Natural killer cell (primary cell): ENCODE results near the gene EXOSC1. TPM values are rescaled to one million over a fixed set of nuclear protein-coding genes. Genes with fewer than 3 reads are reported as not detected.

Experiments
- ATAC-seq, 3 donors: fragments of 150-1000 bp in 2 of 3; fragments of 200-7000 bp in 1 of 3; cut with Tn5 transposase; 1 replicate in 1 of 3; 2 replicates in 2 of 3; pipeline ENCODE4 v1.10.0; 2021; ENCODE audit warnings: mild to moderate bottlenecking in 2 of 3, moderate library complexity in 2 of 3
- DNase-seq, 2 donors: peaks; one replicate each; pipeline versions ENCODE4 v3.0.0 to v3.0.0-alpha.2; 2013 to 2021; ENCODE audit warnings: mixed read lengths in 1 of 2
- H3K27ac ChIP-seq: one replicate; pipeline ENCODE4 v1.5.1; 2013; ENCODE audit warnings: mild to moderate bottlenecking, low read length
- H3K27me3 ChIP-seq: one replicate; pipeline ENCODE4 v1.6.1; 2013; ENCODE audit warnings: low read length; ENCODE audit not compliant: control insufficient read depth, insufficient read depth
- H3K36me3 ChIP-seq: one replicate; pipeline ENCODE4 v1.6.1; 2013; ENCODE audit warnings: low read length; ENCODE audit not compliant: control insufficient read depth, insufficient read depth
- H3K4me1 ChIP-seq: one replicate; pipeline ENCODE4 v1.6.1; 2013; ENCODE audit warnings: low read length; ENCODE audit not compliant: control insufficient read depth, insufficient read depth
- H3K4me3 ChIP-seq: one replicate; pipeline ENCODE4 v1.5.1; 2013; ENCODE audit warnings: low read length
- H3K9me3 ChIP-seq: one replicate; pipeline ENCODE4 v1.6.1; 2013; ENCODE audit warnings: low read length; ENCODE audit not compliant: control insufficient read depth, insufficient read depth
- H3K27ac Mint-ChIP-seq, 2 donors: one replicate each; pipeline ENCODE4 v1.8.0; 2022; ENCODE audit warnings: mild to moderate bottlenecking in 2 of 2, mixed read lengths in 2 of 2, moderate library complexity in 1 of 2
- H3K27me3 Mint-ChIP-seq, 2 donors: one replicate each; pipeline ENCODE4 v1.8.0; 2022; ENCODE audit warnings: low read depth in 2 of 2, mixed read lengths in 2 of 2
- H3K36me3 Mint-ChIP-seq: one replicate; pipeline ENCODE4 v1.8.0; 2022; ENCODE audit warnings: mixed read lengths
- H3K4me1 Mint-ChIP-seq, 2 donors: one replicate each; pipeline ENCODE4 v1.8.0; 2022; ENCODE audit warnings: mixed read lengths in 2 of 2
- H3K4me3 Mint-ChIP-seq: one replicate; pipeline ENCODE4 v1.8.0; 2022; ENCODE audit warnings: mild to moderate bottlenecking, moderate library complexity, mixed read lengths
- H3K9me3 Mint-ChIP-seq, 2 donors: one replicate each; pipeline ENCODE4 v1.8.0; 2022; ENCODE audit warnings: mixed read lengths in 2 of 2
- WGBS: methylation state at CpG from one replicate; pipeline ENCODE4 v1.1.7; 2013; ENCODE audit warnings: missing lambda C conversion rate; ENCODE audit not compliant: insufficient coverage; 5-methylcytosine and 5-hydroxymethylcytosine counted together
- intact Hi-C: fragments of 100-400 bp; cut with micrococcal nuclease; formaldehyde crosslinking; loops from one replicate; pipeline ENCODE4 v1.14.2; 2022
- total RNA-seq, 4 donors: library from RNA; stranded (reverse); fragments of 120-200 nt in 1 of 4; gene quantifications; one replicate each; pipeline versions ENCODE4 v1.2.3 to v1.2.4, GENCODE V29; 2013 to 2022
- TF ChIP-seq, protein P1 (sequence below): fragments of 200-600 bp; IDR thresholded peaks from one replicate; pipeline ENCODE4 v1.8.0; 2022; ENCODE audit warnings: antibody characterized with exemption

EXOSC1 gene
- total RNA-seq, 3 donors from 2014 or later (not counting 1 experiment from before 2014, with no cell fraction given) = 36.9 to 44.4 (median 37.6) TPM

DNA sequence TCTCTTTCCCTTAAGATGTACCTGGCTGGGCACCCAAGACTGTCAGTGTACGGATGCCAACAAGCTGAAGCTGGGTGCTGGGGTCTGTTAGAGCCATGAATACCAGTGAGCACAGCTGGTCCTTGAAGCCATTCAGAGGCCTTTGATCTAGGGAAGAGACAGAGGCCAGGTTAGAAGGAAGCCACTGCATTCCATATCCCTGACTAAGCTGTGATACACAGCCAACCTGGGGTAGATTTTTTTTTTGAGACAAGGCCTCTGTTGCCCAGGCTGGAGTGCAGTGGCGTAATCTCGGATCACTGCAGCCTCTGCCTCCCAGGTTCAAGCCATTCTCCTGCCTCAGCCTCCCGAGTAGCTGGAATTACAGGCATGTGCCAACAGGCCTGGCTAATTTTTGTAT lies 20.9 kb upstream of the EXOSC1 start:
- 100% methylated on average over 4 of the region's 4 CpGs for WGBS

DNA sequence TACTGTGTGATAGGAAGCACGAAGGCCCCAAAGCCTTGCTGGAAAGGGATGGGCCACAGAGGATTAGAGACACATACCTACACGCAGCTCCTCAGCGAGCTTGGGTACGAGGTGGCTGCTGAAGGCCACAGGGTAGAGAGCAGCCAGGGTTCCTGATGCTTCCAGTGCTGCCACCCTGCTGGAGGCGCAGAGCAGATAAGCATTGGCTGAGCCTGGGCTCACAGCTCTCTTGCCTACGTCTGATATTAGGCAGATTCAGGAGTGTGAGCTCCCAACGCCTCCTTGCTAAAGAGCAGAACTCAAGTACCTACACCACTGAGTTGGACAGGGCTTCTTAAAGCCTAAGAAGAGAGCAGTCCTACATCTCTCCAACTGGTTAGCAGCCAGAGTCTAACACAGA lies 20.2 kb upstream of the EXOSC1 start:
- Histone ChIP-seq H3K4me3 (no peak overlapping the region), H3K27ac (no peak overlapping the region), H3K4me1 (no peaks in the 10 kb centered on the region), H3K27me3 (no peaks in the 10 kb centered on the region), H3K9me3 (no peaks in the 10 kb centered on the region), H3K36me3 (peaks cover 80% of the 10 kb centered on the region)
- intact Hi-C loops = no loop called here
- H3K36me3 Mint-ChIP-seq = no peaks in the 10 kb centered on the region
- H3K4me1 Mint-ChIP-seq = no peaks in the 10 kb centered on the region
- H3K27ac Mint-ChIP-seq = no peak overlapping the region
- H3K27me3 Mint-ChIP-seq = no peaks in the 10 kb centered on the region
- DNase-seq (no peak), ATAC-seq (no peak)
- no peaks in the 10 kb centered on the region for H3K9me3 Mint-ChIP-seq
- H3K4me3 Mint-ChIP-seq = no peak overlapping the region
- WGBS = 96% methylated on average over 7 of the region's 7 CpGs
- TF ChIP-seq, protein P1, sequence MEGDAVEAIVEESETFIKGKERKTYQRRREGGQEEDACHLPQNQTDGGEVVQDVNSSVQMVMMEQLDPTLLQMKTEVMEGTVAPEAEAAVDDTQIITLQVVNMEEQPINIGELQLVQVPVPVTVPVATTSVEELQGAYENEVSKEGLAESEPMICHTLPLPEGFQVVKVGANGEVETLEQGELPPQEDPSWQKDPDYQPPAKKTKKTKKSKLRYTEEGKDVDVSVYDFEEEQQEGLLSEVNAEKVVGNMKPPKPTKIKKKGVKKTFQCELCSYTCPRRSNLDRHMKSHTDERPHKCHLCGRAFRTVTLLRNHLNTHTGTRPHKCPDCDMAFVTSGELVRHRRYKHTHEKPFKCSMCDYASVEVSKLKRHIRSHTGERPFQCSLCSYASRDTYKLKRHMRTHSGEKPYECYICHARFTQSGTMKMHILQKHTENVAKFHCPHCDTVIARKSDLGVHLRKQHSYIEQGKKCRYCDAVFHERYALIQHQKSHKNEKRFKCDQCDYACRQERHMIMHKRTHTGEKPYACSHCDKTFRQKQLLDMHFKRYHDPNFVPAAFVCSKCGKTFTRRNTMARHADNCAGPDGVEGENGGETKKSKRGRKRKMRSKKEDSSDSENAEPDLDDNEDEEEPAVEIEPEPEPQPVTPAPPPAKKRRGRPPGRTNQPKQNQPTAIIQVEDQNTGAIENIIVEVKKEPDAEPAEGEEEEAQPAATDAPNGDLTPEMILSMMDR = no peak

More for the DNA sequence above, 20.9 kb upstream of the EXOSC1 start:
- H3K36me3 ChIP-seq = peaks cover 75% of the 10 kb centered on the region
- no peaks in the 10 kb centered on the region for H3K27me3 Mint-ChIP-seq
- H3K27me3 ChIP-seq = no peaks in the 10 kb centered on the region
- H3K27ac Mint-ChIP-seq = no peak overlapping the region
- H3K9me3 Mint-ChIP-seq = no peaks in the 10 kb centered on the region
- H3K36me3 Mint-ChIP-seq = no peaks in the 10 kb centered on the region
- H3K4me3 ChIP-seq = no peak overlapping the region
- TF ChIP-seq, protein P1 = no peak
- H3K4me1 Mint-ChIP-seq = no peaks in the 10 kb centered on the region
- H3K27ac ChIP-seq = no peak overlapping the region
- no peaks in the 10 kb centered on the region for H3K4me1 ChIP-seq
- H3K4me3 Mint-ChIP-seq = no peak overlapping the region
- no peaks in the 10 kb centered on the region for H3K9me3 ChIP-seq
- ATAC-seq (no peak), DNase-seq (no peak)
- intact Hi-C loops = no loop called here

DNA sequence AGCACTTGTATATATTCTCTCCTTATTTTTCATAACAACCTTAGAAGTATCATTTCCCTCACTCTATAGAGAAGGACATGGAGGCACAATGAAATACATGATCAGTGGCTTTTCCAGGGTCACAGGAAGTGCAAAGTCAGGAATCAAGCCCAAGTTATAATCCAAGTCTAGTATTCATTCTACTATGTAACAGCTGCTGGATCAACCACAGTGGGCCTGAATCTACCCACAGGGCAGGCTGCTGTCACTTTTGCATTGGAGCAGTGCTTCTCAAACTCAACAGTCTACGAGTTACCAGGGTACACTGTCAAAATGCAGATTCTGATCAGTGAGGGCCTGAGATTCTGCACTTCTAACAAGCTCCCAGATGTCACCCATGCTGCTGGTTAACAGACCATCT lies 18.4 kb upstream of the EXOSC1 start:
- H3K27ac ChIP-seq = no peak overlapping the region

More for the DNA sequence above, 18.4 kb upstream of the EXOSC1 start:
- no peaks in the 10 kb centered on the region for H3K9me3 ChIP-seq
- peak overlapping the region in 1 of 2 donors; percentile 42 for H3K27ac Mint-ChIP-seq
- no peaks in the 10 kb centered on the region for H3K4me1 Mint-ChIP-seq
- 82% methylated on average over 1 of the region's 1 CpG for WGBS
- no peak overlapping the region for H3K4me3 Mint-ChIP-seq
- no peak for ATAC-seq
- H3K4me3 ChIP-seq = no peak overlapping the region
- DNase-seq = no peak
- intact Hi-C loops = no loop called here
- H3K36me3 Mint-ChIP-seq = peaks cover 12% of the 10 kb centered on the region
- no peaks in the 10 kb centered on the region for H3K27me3 Mint-ChIP-seq
- H3K4me1 ChIP-seq = no peaks in the 10 kb centered on the region
- H3K27me3 ChIP-seq = no peaks in the 10 kb centered on the region
- TF ChIP-seq, protein P1 = no peak
- peaks cover 82% of the 10 kb centered on the region for H3K36me3 ChIP-seq
- no peaks in the 10 kb centered on the region for H3K9me3 Mint-ChIP-seq
